ENCODE measurements around the gene CCDC141.
A peak's percentile ranks its signal among the peaks of the same experiment; 100 is the strongest.

Gene CCDC141

DNA sequence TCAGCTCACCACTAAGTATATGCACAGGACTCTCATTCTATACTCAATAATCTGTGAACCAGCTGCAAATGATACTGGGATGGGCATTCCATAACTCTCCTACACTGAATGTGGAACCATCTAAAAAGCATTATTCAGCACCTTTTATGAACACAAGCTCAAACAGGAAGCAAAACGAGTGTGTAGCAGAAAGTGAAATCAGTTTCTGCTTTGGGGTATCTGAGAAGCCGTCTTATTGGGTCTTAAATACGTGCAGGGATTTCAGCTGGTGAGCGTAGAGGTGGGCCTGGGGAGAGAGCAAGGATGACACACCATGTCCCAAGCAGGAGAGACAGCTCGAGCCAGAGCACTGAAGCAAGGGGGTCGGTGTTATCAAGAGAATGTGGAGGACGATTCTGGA is 122.8 kb downstream of the CCDC141 start:
- no peak for DNase-seq
- in situ Hi-C loops (cut with MboI; ENCODE audit: low pct_unique_long_range_greater_than_20kb, low sequenced_read_pairs): no loop called here

DNA sequence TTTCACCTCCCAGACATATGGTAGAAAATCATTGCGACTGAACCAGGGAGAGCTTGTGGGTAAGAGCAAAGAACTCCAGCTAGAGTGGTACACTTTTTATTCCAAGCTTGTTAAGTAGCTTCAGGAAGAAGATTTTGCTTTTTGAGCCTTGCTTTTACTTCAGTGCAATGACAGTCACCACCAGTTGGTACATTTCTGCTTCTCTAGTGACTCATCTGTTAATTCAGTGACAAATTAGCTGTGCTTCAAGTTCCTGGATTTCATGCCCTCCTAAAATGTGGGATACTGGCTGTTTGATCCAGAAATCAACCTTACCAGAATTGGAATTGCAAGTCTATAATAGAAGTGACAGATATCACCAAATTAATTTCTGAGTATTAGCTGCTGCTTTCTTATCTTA is 125.1 kb downstream of the CCDC141 start:
- no peak for DNase-seq
- in situ Hi-C loops (cut with MboI; ENCODE audit: low pct_unique_long_range_greater_than_20kb, low sequenced_read_pairs): no loop called here

DNA sequence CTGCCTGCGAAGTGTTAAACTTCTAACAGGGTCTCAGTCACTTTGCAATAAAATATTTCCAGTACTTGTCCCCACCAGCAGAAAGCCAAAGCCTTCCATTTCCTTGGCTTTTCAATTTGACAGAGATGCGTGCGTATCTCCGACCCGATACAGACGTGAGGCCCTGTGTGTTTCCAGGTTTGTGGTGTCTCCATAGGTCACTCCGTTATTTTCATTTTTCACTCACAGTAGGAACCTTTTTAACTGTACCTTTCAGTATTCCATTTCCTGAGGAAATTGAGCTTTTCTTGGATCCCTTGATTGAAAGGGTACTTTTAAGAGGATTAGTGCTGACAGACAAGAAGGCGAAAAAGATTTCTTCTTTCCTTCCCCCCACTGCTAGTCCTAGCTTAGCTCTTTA is 126.4 kb downstream of the CCDC141 start:
- DNase-seq: no peak
- in situ Hi-C loops (cut with MboI; ENCODE audit: low pct_unique_long_range_greater_than_20kb, low sequenced_read_pairs): no loop called here

DNA sequence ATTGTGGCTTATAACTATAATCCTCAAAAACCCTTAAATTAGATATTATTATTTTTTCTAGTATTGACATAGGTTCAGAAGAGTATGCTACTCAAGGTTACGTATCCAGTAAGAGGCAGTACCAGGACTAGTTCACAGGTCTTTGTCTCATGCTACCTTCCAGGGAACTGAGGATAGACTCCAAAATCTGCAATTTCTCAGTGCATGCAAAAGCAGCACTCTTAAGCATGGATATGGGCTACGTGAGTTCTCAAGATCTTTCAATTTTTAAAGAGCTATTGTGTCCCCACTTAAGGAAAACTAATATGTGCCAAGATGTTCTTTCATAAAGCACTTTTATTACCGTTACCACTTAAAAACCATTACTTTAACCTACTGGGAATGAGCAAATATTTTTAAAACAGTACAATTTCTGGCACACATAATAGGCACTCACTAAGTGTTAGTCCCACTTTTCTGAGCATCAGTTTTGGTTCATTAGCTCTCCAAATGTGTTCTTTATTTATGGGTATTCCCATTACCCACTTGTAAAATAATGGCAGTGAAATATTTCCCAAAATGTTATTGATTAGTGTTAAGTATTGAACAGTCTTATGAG is 128.9 kb downstream of the CCDC141 start:
- in situ Hi-C loops (cut with MboI; ENCODE audit: low pct_unique_long_range_greater_than_20kb, low sequenced_read_pairs): no loop called here
- DNase-seq: no peak

DNA sequence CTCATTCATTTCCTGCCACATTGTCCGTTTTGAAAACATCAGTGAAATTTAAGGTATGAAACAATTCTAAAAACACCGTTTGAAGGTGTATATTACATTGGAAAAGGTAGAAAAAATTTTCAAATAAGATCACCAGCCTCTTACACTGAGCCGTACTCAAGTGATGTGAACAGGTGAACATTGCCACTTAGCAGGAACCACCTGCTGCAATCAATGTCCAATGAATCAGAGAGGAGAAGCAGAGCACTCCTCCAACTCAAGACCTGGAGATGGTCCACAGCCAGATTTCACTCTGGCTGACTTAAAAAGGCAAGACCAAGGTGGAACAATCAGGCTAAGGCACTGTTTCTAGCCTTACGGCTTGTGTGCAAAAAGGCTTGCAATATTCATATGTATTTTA is 132.4 kb downstream of the CCDC141 start:
- in situ Hi-C loops (cut with MboI; ENCODE audit: low pct_unique_long_range_greater_than_20kb, low sequenced_read_pairs): no loop called here
- no peak for DNase-seq

DNA sequence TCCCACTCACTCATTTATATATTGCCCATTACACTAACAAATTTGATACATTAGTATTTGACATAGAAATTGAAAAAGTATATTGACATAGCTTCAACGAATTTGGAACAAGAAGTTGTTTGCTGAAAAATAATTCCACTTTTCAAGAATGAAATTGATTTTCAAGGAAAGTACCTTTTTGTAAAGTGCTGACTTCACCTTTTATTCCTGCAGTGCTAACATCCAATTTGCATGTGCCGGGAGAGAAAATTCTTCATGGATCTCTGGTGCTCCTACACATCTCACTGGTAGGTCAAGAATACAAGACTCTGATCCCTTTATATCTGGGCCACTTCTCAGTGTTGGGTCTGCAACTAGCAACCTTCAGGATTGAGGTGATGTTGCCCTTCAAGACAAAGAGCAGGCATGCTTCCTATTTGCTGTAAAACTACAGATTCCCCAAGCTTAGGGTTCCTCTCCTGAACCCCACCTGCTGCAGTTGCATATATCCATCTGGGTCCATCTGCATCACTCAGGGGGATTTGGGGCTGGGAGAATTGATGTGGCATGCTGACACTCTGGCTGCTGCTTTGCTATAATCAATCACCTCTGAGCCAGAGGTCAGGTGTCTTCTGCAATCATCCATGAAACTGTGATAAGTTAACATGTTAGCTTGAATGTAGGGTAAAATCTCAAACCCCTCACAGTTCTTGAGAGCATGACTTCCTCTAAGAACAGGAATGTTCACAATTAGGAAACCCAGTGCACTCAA is 134.3 kb downstream of the CCDC141 start:
- in situ Hi-C loops (cut with MboI; ENCODE audit: low pct_unique_long_range_greater_than_20kb, low sequenced_read_pairs): no loop called here
- no peak for DNase-seq

DNA sequence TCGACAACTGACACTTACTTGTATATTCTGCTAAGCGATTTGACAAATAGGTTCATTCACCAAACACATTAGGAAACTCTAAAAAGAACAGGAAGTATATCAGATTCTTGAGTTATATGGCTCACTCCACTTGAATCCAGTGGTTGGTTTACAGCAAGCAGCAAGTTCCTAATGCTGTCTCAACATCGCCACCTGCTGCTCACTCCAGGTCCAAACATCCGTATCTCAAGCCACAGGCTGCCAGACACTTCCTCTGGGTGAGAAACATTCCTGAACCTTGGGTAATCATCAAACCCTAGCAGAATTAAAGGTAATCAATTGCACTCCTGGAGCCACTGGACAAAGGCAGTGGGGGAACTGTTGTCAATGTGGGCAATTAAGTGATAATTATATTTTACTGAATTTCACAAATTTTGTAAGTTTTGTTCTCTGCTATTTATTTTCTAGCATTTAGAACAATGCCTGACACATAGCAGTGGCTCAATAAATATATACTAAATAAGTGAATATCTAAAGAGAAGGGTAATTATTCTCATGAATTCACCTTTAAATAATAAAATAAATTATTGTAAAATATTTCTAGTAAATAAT is 135.6 kb downstream of the CCDC141 start:
- in situ Hi-C loops (cut with MboI; ENCODE audit: low pct_unique_long_range_greater_than_20kb, low sequenced_read_pairs): no loop called here
- peak; percentile 75 for DNase-seq

DNA sequence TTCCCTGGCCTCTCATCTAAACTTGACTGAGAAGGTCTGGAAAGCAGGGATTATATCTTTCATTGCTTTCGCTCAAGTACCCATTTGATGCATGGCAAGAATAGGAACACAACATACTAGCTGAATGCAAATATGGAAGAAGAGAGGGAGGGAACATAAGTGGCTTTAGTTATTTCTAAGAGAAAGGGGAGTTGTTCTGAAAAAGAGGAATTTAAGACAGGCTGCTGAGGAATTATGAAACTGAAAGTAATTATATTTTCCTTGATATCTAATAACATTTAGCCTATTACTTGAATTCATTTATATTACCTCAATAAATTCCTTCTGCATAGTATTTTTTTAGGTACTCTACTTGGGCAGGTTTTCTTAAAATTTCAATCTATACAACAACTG is 136.9 kb downstream of the CCDC141 start:
- in situ Hi-C loops (cut with MboI; ENCODE audit: low pct_unique_long_range_greater_than_20kb, low sequenced_read_pairs): no loop called here
- no peak for DNase-seq

DNA sequence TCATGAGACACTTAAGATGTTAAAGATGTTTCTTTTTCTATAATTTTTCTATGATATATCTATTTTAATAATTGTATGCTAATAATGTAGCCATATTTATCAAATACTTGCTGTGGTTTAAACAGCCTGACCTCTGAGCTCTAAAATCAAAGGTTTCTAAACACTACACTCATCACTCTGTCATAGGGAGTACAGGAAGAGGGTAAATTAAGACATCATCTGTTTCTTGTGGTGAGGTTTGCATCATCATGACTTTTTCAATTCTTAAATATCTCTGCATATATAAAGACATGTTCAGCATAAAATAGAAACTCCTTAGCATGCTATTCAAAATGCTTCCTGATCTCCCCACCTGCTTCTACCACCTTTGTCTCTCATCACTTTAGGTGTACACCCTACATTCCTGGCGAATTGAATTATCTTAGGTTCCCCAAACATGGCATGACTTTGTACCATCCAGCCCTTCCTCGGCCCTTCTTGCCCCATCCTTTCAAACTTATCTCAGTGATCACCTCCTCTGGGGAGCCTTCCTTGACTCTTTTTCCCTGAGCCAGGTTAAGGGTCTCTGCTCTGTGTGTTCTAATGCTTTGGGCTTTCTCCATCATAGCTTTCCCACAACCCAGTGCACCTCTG is 137.4 kb downstream of the CCDC141 start:
- in situ Hi-C loops (cut with MboI; ENCODE audit: low pct_unique_long_range_greater_than_20kb, low sequenced_read_pairs): no loop called here

DNA sequence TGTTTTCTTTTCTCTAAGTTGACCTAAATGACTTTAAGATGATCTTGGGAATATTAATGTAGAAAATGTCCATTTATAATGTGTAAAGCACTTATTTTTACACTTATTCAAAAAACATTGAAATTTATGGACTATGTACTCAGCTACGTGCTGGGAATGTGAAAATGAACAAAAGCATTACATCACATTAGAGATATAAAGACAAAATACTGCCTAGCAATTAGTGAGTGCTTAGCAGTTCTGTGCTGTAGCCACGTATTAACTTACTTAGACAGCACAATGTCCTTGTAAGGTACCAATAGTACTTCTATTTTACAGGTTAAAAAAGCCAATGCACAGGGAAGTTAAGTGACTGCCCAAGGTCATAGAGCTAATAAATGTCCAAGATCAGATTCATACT is 138.9 kb downstream of the CCDC141 start:
- in situ Hi-C loops (cut with MboI; ENCODE audit: low pct_unique_long_range_greater_than_20kb, low sequenced_read_pairs): no loop called here
- DNase-seq: no peak

More for the DNA sequence above, 137.4 kb downstream of the CCDC141 start:
- DNase-seq: no peak

DNA sequence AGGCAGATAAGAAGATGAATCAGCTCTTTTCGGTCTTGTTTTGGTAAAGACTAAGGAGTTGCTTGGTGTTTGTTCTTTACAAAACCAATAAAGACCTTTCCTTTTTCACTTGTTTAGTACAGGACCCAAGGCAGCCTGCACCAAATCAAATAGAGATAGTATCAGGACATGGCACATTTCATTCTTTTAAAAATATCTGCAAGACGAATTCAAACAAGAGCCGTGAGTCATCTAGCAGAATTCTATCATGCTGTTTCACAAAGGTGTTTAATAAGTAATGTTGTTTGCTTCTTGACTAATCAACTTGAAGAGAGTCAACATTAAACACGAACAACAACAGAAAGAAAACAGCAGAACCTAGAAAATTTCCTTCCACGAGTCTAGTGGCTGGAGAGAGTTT is 139.9 kb downstream of the CCDC141 start:
- no peak for DNase-seq
- in situ Hi-C loops (cut with MboI; ENCODE audit: low pct_unique_long_range_greater_than_20kb, low sequenced_read_pairs): no loop called here

DNA sequence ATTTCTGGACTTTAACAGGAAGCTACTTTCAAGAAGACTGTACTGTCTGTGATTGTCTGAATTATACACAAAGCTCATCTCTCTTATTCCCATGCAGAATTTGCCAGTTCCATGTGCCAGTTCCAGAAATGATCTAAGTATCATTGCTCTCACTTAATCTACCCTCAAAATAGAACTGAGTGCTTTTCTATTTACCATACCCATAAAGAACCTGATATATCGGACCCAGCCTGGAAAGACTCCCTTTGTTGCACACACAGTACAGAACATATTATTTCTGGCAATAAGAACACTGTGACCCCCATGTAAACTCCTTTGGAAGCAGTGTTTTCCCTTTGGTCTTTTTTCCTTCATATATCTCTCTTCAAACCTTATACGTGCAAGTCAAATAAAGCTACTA is 140.4 kb downstream of the CCDC141 start:
- no peak for DNase-seq

DNA sequence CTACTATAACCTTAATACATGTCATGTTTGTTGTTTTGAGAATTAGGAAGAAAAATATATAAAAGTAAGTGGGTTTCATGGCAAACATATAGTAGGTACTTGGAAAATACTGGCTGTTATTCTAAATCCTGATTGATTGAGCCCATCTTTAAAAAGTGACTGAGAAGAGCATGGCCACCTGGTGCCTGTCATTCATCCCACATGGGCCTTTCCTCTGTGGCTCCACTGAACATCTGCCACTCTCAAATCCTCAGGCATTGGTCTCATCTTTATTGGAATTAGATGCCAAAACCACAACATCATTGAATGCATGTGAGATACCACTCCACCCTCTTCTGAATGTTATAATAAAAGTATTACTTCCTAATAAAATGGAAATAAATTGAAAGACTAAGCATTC is 141.1 kb downstream of the CCDC141 start:
- no peak for DNase-seq
- in situ Hi-C loops (cut with MboI; ENCODE audit: low pct_unique_long_range_greater_than_20kb, low sequenced_read_pairs): no loop called here

More for the DNA sequence above, 140.4 kb downstream of the CCDC141 start:
- in situ Hi-C loops (cut with MboI; ENCODE audit: low pct_unique_long_range_greater_than_20kb, low sequenced_read_pairs): no loop called here

DNA sequence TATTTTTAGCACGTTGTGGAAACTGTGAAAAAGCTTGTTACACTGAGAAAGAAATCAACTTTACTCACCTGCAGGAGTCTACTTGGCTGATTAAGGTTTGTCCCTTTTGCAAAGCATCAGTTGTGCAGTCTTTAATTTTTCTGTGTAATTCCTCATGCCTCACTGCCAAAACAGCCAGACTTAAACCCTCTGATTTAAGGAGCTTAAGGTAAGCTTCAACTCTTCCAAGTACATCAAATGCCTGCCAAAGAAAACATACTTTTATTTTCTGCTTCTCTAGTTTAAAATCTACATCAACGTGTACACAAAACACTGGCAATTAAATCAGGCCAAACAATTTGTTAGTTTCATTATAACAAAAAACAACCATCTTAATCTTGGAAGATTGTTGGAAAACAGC is 144.7 kb downstream of the CCDC141 start:
- in situ Hi-C loops (cut with MboI; ENCODE audit: low pct_unique_long_range_greater_than_20kb, low sequenced_read_pairs): no loop called here
- no peak for DNase-seq

DNA sequence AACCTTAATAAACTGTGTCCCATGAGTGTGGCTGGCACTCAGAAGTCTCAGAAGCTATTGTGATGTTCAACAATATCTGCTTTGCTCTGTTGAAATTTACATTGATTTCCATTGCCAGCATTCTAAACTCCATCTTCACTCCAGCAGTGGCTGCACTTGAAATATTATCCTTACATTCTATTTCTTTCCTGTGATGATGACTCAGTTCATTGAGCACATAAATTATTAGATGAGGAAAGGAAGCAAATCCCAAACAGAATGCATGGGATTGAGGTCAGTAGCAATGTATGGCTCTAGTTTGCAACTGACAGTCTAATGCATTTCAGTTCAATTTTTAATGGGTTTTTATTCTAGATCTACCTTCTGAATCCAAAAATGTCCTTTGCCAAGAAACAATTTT is 150.3 kb downstream of the CCDC141 start:
- DNase-seq: no peak
- in situ Hi-C loops (cut with MboI; ENCODE audit: low pct_unique_long_range_greater_than_20kb, low sequenced_read_pairs): no loop called here

DNA sequence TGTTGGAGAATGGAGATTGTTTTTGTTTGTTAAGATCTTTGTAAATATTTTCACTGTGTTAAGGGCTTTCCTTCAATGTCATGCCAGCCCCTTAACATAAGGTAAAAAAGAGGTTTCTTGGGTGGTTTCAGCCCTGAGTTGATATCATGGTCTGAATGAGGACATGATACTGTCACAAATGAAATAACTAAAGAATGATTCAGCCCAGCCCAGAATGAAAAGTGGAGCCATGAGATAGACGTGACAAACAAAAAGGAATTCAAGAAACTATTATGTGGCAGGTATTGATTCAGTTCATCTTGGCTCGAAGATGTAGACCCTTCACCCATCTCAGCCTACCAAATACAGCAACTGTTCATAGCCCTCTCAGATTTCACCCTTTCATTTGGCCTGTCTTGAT is 154.1 kb downstream of the CCDC141 start:
- in situ Hi-C loops (cut with MboI; ENCODE audit: low pct_unique_long_range_greater_than_20kb, low sequenced_read_pairs): no loop called here
- DNase-seq: no peak

DNA sequence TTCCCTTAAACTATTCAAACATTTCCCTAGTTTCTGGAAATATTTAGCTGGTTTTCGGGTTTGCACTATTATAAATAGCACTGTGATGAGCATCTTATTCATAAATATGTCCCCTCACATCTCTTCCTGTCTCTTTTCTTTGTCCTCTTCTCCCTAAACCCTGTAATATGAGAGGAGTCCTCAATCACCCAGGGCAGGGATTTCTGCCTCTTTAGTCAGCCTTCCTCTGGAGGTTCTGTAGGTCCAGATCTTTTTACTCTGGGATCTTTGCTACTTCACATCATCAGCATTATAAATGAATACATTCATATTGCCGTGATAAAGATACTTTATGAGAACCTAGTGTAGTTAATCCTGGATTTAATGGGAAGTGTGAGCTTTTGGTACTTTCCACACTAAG is 154.8 kb downstream of the CCDC141 start:
- in situ Hi-C loops (cut with MboI; ENCODE audit: low pct_unique_long_range_greater_than_20kb, low sequenced_read_pairs): no loop called here
- DNase-seq: no peak

DNA sequence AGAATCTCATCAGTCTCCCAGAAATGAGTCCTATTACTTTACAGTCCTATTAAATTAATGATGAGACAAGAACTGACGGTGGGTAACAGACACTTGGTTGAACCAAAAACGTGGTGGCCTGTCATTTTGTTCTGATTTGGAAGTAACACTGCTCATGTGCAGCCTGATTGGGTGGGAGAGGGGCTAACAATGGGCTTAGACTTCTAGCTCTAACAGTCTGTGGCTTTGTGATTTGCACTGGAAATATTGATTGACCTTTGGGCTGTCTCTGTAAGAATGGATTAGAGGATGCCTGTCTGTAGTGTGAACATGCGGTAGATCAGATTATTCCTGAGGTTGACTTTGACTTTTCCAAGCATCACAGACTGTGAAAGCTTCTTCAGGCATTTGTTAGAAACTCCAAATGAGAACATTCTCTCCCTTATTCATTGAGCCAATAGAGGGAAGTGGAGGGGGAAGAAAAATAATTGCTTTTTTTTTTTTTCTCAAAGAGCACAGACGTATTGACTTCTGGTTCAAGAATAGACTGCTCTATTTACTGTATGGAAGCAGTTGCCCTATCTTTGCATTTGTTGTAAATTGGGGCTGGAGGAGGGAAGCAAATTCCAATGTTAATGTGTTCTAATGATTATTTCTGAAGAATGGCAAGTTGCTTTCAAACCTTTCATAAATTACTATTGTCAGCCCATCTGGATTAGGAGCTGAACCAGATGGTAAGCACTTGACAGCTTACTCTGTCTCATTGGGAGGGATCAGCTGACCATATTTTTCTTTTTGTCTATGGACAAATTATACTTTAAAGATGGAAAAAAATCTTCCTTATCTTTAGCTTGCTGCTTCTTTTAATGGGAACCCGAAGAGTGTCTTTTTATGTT is 156.9 kb downstream of the CCDC141 start:
- in situ Hi-C loops (cut with MboI; ENCODE audit: low pct_unique_long_range_greater_than_20kb, low sequenced_read_pairs): no loop called here
- no peak for DNase-seq

DNA sequence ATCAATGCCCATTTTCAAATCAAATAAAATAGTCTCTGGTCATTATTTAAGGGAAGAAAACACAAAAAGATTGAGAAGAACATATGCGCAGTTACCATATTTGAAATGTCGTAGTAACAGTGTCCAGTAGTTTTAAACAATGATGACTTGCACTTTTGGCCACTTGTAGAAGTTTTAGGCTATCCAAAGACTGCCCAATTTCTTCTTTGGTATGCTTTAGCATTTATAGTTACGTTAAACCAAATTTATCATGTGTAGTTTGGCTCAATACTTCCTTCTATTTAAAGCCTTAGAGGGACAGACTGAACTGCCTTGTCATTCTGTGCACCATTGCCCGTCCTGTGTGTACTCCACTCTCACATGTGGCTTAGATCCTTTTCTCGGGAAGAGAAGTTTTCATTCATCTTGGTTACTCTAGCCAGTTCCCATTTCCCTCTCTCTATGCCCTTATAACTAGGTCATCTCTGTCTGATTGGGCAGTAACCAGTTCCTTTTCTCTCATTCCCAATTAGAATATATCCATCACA is 157.9 kb downstream of the CCDC141 start:
- DNase-seq: no peak
- in situ Hi-C loops (cut with MboI; ENCODE audit: low pct_unique_long_range_greater_than_20kb, low sequenced_read_pairs): no loop called here

All from KBM-7 (cell line).